ENCODE data around the gene KIAA2012.

DNA sequence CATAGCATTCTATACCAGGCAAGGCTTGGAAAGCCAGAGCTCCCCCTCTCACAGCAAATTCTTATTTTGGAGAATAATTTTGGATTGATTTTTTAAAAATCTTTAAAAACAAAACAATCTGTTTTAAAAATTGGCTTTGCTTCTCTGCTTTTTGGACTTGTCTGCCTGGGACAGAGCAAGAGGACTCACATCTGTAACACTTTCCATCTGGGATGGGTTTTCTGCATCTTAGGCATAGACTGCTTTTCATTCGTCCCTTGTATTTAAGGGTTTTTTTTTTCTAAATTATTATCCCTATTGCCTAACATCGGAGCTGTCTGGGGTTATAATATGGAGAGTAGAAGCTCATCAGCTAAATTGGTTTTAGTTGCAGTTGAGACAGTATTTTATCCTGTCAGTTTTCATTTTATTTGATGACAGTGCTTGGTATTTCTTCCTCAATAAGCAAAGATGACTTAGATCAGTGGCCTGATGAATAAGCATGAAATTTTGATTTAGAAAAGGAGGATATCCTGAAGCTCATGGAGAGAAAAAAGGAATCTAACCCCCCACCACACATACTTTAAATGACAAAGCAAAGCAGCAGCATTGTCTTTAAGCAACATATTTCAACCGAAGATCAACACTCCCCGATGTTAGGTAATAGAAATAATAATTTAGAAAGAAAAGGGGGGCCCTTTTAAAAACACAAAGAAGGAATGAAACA is 41.7 kb upstream of the KIAA2012 start:
- TF ChIP-seq EZH2 (IDR thresholded peaks at IDR 0.05; ENCODE audit: borderline replicate concordance, low read depth, low read length, severe bottlenecking), result no peak
- TF ChIP-seq CTCF (IDR thresholded peaks at IDR 0.05; ENCODE audit: borderline replicate concordance, extremely low read depth, low read length, poor library complexity, severe bottlenecking), result no peak

Measured in DND-41 (cell line).